Femur (tissue), 1 donor: ENCODE data around the gene C1GALT1.
"Not testable (repeated sequence)": the region's sequence is repeated elsewhere in the genome, so short reads cannot be mapped to it uniquely, and the experiment has no call there.

Experiments
- DNase-seq: peaks from one replicate; pipeline ENCODE4 v3.0.0-alpha.2; 2017

C1GALT1 gene

DNA sequence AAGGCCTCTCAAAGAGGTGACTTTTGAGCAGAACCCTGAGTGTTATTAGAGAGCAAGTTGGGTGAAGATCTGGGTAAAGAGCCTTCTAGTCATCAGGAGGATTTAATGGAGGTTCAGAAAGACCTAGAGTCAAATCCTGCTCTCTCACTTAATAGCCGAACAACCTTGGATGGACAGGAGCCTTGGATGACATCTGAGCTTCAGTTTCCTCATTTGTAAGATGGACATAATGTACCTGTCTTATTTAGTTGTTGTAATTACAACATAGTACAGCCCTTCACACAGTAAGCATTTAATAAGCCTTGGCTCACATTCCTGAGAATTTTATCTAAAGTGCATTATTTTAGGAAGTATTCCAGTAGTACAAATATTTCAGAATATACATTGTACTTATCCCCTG is 57.0 kb downstream of the C1GALT1 start:
- DNase-seq: no peak

DNA sequence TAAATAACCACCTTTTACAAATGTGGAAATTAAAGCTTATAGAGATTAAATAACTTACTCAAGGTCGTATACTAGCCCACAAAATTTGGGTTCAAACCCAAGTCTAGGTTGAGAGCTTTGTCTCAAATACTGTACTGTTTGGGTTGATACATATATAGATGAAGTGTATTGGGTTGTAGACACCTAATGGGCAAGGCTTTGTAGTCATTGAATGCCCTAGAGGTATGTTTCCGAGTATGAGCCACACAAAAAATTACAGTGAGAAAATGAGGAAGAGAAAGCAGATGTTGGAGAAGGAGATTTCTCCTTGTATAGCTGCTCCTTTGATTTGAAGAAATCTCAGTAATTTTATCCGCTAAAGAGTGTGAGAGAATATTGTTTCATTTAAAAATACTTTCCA is 60.6 kb downstream of the C1GALT1 start:
- no peak for DNase-seq

- DNase-seq: not testable (repeated sequence)
Measured at GRCh38 chr7:7245233-7245632, 62.9 kb downstream of the C1GALT1 start.

GRCh38 chr7:7246223-7246622 is 63.9 kb downstream of the C1GALT1 start:
- DNase-seq: no peak

GRCh38 chr7:7247658-7248057 is 65.3 kb downstream of the C1GALT1 start:
- no peak for DNase-seq

GRCh38 chr7:7249814-7250213 is 67.5 kb downstream of the C1GALT1 start:
- DNase-seq: no peak

- no peak for DNase-seq
Measured at GRCh38 chr7:7251742-7252141, 69.4 kb downstream of the C1GALT1 start.

DNA sequence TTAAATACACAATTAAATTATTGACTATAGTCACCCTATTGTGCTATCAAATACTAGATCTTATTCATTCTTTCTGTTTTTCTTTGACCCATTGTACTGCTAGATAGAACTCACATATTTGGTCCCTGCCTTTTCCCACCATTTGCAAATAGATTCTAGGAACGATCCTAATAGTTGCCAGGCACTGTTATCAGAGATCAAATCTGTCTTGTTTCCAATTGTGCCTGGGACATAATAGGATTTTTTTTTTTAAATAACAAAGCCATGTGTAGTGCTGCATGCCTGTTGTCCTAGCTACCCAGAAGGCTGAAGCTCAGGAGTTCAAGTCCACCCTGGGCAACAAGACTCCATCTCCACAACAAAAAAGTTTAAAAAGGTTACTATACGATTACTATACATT is 72.0 kb downstream of the C1GALT1 start:
- DNase-seq: no peak

DNA sequence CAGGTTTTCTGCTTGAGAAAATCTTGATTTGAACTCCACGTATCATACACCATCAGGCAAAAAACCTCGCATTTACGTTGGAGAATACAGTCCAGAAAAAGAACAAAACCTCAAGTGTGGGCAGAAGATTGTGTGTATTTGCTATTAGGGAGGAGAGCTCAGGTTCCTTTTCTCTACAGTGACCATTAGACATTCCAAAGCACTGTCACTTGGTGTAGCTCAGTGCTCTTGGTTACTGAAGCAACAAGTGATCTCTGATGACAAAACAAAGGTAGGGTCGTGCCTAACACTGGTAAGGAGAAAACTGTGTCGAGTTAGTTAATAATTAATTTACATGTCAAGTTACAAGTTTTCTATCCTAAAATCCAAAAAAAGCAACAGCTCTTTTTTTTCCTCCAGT is 72.6 kb downstream of the C1GALT1 start:
- DNase-seq: no peak

DNA sequence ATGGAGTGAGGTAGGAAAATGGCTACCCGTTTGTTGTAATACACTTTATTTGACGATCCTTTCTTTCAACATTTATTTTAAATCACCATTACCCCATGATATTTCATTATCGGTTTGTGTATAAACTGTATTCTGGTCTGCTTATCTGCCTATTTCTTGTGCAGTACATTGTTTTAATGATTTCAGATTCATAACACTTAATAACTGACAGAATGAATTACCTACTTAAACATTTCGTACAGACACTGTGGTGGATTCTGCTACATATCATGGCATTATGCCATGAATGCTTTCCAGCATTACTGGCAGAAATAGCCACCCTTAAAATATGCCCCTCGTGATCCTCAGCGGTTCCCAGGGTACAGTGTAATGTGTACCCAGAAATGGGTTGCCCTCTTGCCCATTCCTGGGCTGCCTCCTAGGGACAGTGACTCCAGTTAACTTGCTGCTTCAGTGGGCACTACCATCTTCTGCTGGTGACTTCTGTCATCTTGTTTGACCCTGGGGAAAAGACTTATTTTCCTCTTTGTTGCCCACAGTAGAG is 74.5 kb downstream of the C1GALT1 start:
- DNase-seq: no peak

- no peak for DNase-seq
Measured at GRCh38 chr7:7257899-7258692, 75.8 kb downstream of the C1GALT1 start.

- no peak for DNase-seq
Measured at GRCh38 chr7:7261863-7262262, 79.5 kb downstream of the C1GALT1 start.

GRCh38 chr7:7263297-7264230 is 81.2 kb downstream of the C1GALT1 start:
- DNase-seq: no peak

DNA sequence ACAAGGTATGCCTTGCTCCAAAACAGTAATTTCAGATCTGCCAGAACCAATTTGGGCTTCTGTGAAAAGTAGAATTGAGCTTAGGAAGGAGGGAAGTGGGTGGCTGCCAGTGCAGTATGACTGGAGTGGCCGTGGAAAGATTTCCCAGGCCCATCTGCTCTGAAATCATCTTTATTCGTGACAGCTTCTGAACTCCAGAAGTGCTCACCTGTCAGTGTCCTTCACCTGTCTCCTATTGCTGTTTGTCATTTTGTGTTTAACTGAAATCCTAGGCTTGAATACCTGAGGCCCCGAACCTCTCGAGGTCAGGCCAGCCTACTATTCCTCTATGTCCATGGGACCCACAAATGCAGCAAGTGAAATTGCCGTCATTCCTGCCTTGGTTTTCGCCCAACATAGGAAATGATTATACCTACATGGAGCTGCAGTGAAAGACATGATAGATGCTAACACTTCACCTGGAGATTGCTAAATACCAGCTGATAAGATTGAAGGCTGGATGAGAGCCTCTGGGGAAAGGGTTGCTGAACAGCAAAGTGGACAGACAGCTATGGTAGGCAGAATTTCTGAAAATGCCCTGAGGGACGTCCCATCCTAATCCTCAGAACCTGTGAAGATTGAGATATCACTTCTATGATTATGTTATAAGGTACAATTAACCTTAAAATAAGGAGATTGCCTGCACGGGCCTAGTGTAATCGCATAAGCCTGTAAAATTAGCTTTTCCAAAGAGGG is 82.1 kb downstream of the C1GALT1 start:
- DNase-seq: no peak

- no peak for DNase-seq
Measured at GRCh38 chr7:7265081-7266075, 83.0 kb downstream of the C1GALT1 start.

- no peak for DNase-seq
Measured at GRCh38 chr7:7266257-7266881, 84.0 kb downstream of the C1GALT1 start.

- DNase-seq: no peak
Measured at GRCh38 chr7:7271094-7271874, 88.9 kb downstream of the C1GALT1 start.

DNA sequence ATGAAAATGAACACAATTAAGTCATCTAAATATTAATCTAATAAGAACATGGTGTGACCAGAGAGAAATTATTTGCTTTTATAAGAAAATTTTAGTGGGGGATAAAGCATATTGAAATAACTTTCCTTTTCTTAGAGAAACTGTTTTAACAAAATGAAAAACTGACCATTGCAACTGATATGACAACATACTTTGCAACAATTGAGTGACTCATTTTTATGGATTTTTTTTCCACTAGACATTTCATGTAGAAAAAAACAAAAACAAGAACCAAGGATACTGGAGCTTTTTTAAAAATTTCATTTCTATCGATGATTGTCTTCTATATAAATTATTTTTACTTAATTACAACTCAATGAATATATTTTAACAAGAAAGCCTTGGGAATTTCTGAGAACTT is 90.0 kb downstream of the C1GALT1 start:
- DNase-seq: no peak

DNA sequence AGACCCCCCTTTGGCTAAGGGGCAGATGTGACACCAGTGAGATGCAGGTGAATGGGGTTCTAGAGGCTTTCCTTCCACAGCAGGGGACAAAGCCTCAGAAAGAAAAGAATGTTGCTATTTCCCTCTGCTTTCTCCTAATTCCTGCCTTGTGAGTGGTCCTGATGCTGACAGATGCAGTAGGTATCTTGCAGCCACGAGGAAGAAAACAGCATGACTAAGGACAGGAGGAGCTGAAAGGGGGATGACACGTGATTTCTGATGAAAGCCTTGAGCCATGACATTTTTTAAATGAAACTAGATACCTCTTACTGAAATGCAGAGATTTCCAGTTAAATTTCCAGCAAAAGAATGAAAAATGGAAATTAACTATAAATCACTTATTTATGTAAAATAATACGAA is 92.4 kb downstream of the C1GALT1 start:
- no peak for DNase-seq

GRCh38 chr7:7276161-7276560 is 93.8 kb downstream of the C1GALT1 start:
- DNase-seq: no peak
